Brain microvascular endothelial cell (primary cell): ENCODE measurements around the gene PDPN.

ENCODE experiments used
- DNase-seq: peaks from one replicate; pipeline ENCODE4 v3.0.0-alpha.2; 2020
- H3K27ac ChIP-seq: fragments of 250-450 bp; sonication (Bioruptor Pico); 2 replicates; pipeline ENCODE4 v1.5.1; 2020; ENCODE audit warnings: mild to moderate bottlenecking, moderate library complexity
- H3K27me3 ChIP-seq: fragments of 250-450 bp; sonication (Bioruptor Pico); replicated peaks from 2 replicates; pipeline ENCODE4 v1.5.1; 2020; ENCODE audit warnings: mild to moderate bottlenecking
- H3K36me3 ChIP-seq: fragments of 250-450 bp; sonication (Bioruptor Pico); replicated peaks from 2 replicates; pipeline ENCODE4 v1.5.1; 2020; ENCODE audit warnings: mild to moderate bottlenecking
- H3K4me3 ChIP-seq: 2 replicates; pipeline ENCODE4 v1.5.1; 2011; ENCODE audit warnings: low read depth, mild to moderate bottlenecking, control low read depth, low read length, moderate library complexity
- in situ Hi-C: cut with HindIII; loops from 2 replicates; pipeline ENCODE4 v1.10.0; 2017; ENCODE audit warnings: low sequenced_read_pairs, low pct_ligation_motif_present
- TF ChIP-seq, protein P1 (sequence below): IDR thresholded peaks from 2 replicates; pipeline ENCODE4 v1.5.1; 2011; ENCODE audit warnings: low read depth, mild to moderate bottlenecking, moderate library complexity, low read length, control low read depth, inconsistent platforms; ENCODE audit errors: missing control alignments

The PDPN gene

DNA sequence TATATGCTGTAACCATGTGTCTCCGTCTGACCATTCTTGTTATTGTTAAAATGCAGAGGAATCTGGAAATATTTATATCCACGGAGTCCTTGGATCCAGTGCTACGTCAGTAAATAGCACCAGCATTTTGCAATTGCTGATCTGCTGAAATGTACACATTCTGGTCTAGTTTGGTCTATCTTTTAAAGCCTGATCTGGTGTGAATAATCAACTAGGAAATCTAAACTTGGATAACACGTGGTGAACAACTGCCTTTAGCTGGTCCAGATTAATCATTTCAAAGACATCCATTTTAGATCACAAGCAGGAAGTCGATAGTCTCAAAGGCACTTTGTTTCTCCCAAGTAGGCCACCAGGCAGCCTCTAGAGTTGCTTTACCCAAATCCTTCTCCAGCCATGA, 32.6 kb downstream of the PDPN start:
- TF ChIP-seq, protein P1, sequence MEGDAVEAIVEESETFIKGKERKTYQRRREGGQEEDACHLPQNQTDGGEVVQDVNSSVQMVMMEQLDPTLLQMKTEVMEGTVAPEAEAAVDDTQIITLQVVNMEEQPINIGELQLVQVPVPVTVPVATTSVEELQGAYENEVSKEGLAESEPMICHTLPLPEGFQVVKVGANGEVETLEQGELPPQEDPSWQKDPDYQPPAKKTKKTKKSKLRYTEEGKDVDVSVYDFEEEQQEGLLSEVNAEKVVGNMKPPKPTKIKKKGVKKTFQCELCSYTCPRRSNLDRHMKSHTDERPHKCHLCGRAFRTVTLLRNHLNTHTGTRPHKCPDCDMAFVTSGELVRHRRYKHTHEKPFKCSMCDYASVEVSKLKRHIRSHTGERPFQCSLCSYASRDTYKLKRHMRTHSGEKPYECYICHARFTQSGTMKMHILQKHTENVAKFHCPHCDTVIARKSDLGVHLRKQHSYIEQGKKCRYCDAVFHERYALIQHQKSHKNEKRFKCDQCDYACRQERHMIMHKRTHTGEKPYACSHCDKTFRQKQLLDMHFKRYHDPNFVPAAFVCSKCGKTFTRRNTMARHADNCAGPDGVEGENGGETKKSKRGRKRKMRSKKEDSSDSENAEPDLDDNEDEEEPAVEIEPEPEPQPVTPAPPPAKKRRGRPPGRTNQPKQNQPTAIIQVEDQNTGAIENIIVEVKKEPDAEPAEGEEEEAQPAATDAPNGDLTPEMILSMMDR = no peak
- DNase-seq = no peak
- Histone ChIP-seq H3K36me3 (no peaks in the 10 kb centered on the region), H3K4me3 (no peak overlapping the region), H3K27me3 (no peaks in the 10 kb centered on the region), H3K27ac (no peak overlapping the region)
- in situ Hi-C loops = no loop called here

DNA sequence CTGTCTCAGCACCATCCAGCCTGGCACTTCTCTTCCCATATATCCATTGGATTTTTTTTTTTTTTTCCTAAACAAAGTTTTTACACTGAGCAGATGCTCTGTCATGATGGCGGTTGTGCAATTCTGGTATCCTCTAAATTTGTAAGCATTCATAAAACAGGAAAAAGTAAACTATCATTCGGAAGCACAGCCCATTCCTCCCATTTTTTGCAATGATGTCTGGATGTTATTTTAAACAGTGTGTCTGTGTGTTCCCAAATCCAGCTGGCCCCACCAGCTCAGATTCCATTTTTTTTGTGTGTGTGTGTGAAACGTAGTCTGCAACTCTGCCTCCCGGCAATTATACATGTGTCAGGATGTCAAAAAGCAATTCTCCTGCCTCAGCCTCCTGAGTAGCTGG, 33.5 kb downstream of the PDPN start:
- H3K36me3 ChIP-seq = no peaks in the 10 kb centered on the region
- TF ChIP-seq, protein P1 = no peak
- H3K4me3 ChIP-seq = no peak overlapping the region
- no peak for DNase-seq
- in situ Hi-C loops = no loop called here
- no peaks in the 10 kb centered on the region for H3K27me3 ChIP-seq
- no peak overlapping the region for H3K27ac ChIP-seq

DNA sequence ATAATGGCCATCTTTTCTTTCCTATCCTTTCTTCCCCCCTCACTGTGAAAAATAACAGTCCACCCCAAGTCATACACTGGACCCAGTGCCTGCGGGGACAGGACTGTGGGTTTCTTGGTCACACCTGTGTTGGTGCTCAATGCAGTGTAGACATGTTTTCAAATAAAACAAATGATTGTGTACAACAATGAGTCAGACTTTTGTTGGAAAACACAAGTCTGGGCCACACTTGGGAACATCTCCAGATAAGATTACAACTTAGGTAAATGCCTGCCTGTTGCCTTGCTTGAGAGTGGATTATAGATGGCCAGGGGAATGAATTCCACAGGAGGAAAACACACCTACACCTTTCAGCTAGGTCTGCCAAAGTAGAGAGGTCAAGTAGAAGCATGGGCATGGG, 34.1 kb downstream of the PDPN start:
- Histone ChIP-seq H3K36me3 (no peaks in the 10 kb centered on the region), H3K27ac (no peak overlapping the region), H3K4me3 (no peak overlapping the region), H3K27me3 (no peaks in the 10 kb centered on the region)
- in situ Hi-C loops = no loop called here
- DNase-seq = no peak
- TF ChIP-seq, protein P1 = no peak

DNA sequence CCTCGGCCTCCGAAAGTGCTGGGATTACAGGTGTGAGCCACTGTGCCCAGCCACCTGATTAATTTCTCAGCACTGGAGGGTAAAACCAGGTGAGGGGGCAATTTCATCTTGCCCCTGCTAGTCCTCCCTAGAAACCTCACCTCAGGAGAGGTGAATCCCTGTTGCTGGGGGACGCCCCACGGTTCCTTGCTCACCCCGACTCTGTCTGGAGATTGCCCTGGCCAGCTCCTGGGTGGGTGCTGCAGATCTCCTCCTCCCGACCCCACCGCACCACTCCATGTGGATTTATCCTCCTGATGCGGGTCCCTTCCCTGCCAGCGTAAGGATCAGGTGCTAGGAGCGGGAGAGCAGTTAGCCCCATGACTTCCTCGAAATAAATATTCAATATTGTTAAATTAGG, 34.9 kb downstream of the PDPN start:
- H3K27me3 ChIP-seq = no peaks in the 10 kb centered on the region
- no peaks in the 10 kb centered on the region for H3K36me3 ChIP-seq
- no peak for DNase-seq
- no peak overlapping the region for H3K27ac ChIP-seq
- TF ChIP-seq, protein P1 = no peak
- H3K4me3 ChIP-seq = no peak overlapping the region
- in situ Hi-C loops = no loop called here

DNA sequence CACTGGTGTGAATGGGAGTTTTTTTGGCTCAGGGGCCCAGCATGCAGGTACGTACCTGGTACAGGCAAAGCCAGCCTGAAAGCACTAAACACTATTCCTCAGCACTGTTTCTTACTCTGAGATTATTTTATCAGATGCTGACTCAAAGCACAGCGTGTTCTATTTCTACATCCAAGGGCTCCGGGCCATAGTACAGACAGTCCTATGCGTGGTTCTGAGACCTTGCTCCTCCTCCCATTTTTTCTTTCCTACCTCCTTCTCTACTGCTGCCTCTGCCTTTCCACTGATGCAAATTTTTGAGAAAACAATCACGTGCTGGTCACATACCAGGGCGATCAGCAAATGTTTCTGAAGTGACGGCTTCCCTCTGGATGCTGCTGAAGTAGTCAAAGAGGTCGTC, 36.3 kb downstream of the PDPN start:
- H3K36me3 ChIP-seq = no peaks in the 10 kb centered on the region
- H3K27ac ChIP-seq = no peak overlapping the region
- H3K27me3 ChIP-seq = no peaks in the 10 kb centered on the region
- TF ChIP-seq, protein P1 = no peak
- in situ Hi-C loops = no loop called here
- no peak for DNase-seq
- no peak overlapping the region for H3K4me3 ChIP-seq

DNA sequence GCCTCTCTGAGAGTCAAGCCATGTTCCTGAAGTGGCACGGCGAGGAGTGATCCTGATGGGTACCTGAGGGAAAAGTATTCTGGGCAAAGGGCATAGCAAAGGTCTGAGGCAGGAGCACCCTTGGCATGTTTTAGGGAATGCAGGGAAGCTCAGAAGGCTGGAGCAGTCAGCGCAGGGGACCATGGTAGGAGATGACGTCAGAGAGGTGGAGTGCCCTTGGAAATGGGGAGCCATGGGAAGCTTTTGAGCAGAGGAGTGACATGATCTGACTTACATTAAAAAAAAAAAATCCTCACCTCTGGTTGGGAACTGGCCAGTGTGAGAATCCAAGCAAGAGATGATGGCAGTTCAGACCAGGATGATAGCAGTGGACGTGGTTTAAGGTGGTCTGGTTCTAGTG, 37.2 kb downstream of the PDPN start:
- no peak for DNase-seq
- Histone ChIP-seq H3K27me3 (no peaks in the 10 kb centered on the region), H3K36me3 (no peaks in the 10 kb centered on the region), H3K27ac (no peak overlapping the region), H3K4me3 (no peak overlapping the region)
- TF ChIP-seq, protein P1 = no peak
- in situ Hi-C loops = no loop called here
